22Rv1 (cell line): ENCODE data around the gene U2AF2.

ENCODE experiments used
- ZFX ChIP-seq: fragments of 450-650 bp; IDR thresholded peaks from 2 replicates; pipeline ENCODE4 v1.6.1; 2017; ENCODE audit warnings: antibody characterized with exemption, borderline replicate concordance
- TF ChIP-seq, protein P1 (sequence below): fragments of 450-650 bp; IDR thresholded peaks from 2 replicates; pipeline ENCODE4 v1.5.1; 2017; ENCODE audit warnings: mild to moderate bottlenecking

DNA sequence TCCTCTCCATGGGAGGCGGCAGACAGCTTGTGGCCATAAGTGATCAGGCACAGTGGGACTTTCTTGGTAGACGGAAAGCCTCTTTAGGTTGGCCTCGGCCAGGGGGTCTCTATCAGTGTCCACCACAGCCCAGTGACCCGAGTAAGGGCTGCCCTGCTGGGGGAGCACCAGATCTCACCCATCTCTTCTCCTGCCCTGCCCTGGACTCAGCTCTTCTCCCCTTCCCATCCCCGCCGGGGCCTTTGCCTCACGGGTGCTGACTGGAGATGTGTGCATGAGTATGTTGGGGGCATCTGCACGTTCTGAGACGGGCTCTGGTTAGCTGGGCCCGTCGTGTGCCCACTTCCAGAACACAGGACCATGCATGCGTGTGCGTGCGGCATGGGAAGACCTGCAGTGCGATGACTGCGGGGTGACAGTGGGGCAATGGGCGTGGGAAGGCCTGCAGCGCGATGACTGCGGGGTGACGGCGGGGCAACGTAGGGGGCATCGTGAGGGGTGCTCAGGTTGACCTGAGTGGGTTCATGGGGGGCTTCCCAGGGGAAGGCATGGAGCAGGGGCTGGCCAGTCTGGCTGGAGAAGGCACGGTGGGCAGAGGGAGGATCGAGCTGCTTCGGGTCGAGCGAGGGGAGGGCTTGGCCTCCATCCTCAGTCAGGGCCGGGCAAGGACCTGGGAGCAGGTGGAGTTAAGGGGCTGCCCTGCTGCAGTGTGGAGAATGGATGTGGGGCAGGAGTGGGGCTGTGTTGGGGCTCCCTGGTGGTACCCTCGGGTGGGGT, 36.1 kb downstream of the U2AF2 start:
- TF ChIP-seq, protein P1, sequence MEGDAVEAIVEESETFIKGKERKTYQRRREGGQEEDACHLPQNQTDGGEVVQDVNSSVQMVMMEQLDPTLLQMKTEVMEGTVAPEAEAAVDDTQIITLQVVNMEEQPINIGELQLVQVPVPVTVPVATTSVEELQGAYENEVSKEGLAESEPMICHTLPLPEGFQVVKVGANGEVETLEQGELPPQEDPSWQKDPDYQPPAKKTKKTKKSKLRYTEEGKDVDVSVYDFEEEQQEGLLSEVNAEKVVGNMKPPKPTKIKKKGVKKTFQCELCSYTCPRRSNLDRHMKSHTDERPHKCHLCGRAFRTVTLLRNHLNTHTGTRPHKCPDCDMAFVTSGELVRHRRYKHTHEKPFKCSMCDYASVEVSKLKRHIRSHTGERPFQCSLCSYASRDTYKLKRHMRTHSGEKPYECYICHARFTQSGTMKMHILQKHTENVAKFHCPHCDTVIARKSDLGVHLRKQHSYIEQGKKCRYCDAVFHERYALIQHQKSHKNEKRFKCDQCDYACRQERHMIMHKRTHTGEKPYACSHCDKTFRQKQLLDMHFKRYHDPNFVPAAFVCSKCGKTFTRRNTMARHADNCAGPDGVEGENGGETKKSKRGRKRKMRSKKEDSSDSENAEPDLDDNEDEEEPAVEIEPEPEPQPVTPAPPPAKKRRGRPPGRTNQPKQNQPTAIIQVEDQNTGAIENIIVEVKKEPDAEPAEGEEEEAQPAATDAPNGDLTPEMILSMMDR, result no peak
- no peak for TF ChIP-seq ZFX
